Activated CD4-positive, alpha-beta memory T cell treated with anti-CD3 and anti-CD28 coated beads, Interleukin-2, amount 10 ng/mL, durations not matched to agents 7 days and 5 days (primary cell): ENCODE data around the gene OLFML1. TPM values are rescaled to one million over a fixed set of nuclear protein-coding genes. Genes with fewer than 3 reads are reported as not detected.

Experiments
- CTCF ChIA-PET: fragments of 350-600 bp; sonication (Branson Sonifier 250); formaldehyde crosslinking; loops from one replicate; lab custom pipeline; 2021; ENCODE audit warnings: antibody characterized with exemption, inconsistent platforms; lab: Charles Lee
- POLR2A ChIA-PET: fragments of 350-600 bp; sonication (Branson Sonifier 250); formaldehyde crosslinking; loops from one replicate; lab custom pipeline; 2021; ENCODE audit warnings: antibody characterized with exemption; lab: Charles Lee
- DNase-seq: peaks from one replicate; pipeline ENCODE4 v3.0.0-alpha.2; 2020
- H3K27ac Mint-ChIP-seq: one replicate; pipeline ENCODE4 v1.8.0; 2021; ENCODE audit warnings: mild to moderate bottlenecking, mixed read lengths
- H3K27me3 Mint-ChIP-seq: one replicate; pipeline ENCODE4 v1.8.0; 2021; ENCODE audit warnings: mixed read lengths
- H3K36me3 Mint-ChIP-seq: one replicate; pipeline ENCODE4 v1.8.0; 2021; ENCODE audit warnings: low read depth, mixed read lengths
- H3K4me1 Mint-ChIP-seq: one replicate; pipeline ENCODE4 v1.8.0; 2021; ENCODE audit warnings: mixed read lengths
- H3K4me3 Mint-ChIP-seq: one replicate; pipeline ENCODE4 v1.8.0; 2021; ENCODE audit warnings: mild to moderate bottlenecking, mixed read lengths
- H3K9me3 Mint-ChIP-seq: one replicate; pipeline ENCODE4 v1.8.0; 2021; ENCODE audit warnings: mixed read lengths
- total RNA-seq, 2 experiments: library from RNA; stranded (reverse); gene quantifications; one replicate each; pipeline ENCODE4 v1.2.3, GENCODE V29; 2021

OLFML1 gene
- total RNA-seq, 2 experiments from 2014 or later = not detected

DNA sequence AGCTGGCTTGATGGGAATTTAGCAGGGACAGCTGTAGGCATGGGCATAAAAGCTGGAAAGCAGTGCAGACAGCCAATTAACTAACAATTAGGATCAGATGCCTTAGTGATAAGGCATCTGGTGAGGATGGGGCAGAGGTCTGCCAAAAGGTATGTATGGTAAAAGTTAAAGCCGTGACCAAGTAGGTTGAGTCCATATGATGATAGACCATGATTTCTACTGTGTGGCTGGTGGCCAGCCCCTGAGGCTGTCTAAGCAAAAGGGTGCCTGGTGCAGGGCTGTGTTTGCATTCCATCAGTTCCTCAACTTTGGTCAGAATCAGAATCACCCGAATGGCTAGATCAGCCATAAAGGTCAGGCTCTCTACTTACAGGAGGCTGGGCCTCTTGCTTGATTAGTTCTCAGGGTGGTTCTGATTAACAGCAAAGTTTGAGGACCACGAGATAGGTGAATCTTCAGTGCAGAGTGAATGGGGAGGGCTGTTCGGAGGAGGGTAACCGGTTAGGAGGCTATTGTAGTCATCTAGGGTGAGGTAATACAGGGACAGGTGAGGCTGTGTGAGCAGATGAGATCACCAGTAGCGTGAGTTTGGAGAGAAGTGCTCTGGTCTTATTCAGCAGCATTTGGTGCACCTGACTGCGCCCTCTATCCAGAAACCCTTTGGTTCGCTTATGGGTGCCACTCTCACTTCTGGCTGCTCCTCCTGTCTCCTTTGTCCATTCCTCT lies 55.7 kb downstream of the OLFML1 start:
- ChIA-PET POLR2A (no interaction called here), CTCF (interaction anchor here (5.5 kb wide), 1 partner anchor 29 kb away, joined by 39 read pairs; the partner anchor contains the start of gene PPFIBP2)
- H3K4me3 Mint-ChIP-seq = no peak overlapping the region
- no peaks in the 10 kb centered on the region for H3K36me3 Mint-ChIP-seq
- DNase-seq = no peak
- H3K27me3 Mint-ChIP-seq = peaks cover 14% of the 10 kb centered on the region
- no peaks in the 10 kb centered on the region for H3K9me3 Mint-ChIP-seq
- no peak overlapping the region for H3K27ac Mint-ChIP-seq
- H3K4me1 Mint-ChIP-seq = peaks cover 60% of the 10 kb centered on the region

DNA sequence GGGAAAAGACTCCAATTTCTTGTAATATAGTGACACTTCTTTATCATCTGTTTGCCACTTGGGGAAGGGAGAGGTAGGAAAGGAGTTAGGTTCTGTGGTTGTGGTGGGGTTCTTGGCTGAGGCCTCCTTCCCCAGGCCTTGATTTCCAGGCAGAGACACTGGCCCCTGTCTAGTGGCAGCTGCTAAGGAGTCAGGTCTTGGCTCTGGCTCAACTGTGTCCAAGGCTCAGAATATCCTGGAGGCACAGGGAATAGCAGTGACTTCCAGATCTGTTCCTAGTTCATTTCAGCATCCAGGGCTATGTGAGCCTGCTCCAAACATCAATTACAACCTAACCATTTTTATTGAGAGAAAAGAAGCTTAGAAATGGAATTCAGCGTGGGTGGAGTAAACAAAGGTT lies 58.0 kb downstream of the OLFML1 start:
- ChIA-PET POLR2A (no interaction called here), CTCF (interaction anchor here (1.0 to 1.6 kb wide), 4 partner anchors 31 to 151 kb away, joined by 3 to 8 read pairs (median 4); no protein-coding TSS in a partner anchor)
- Mint-ChIP-seq H3K27ac (no peak overlapping the region), H3K36me3 (no peaks in the 10 kb centered on the region), H3K27me3 (peaks cover 3% of the 10 kb centered on the region), H3K9me3 (no peaks in the 10 kb centered on the region), H3K4me3 (no peak overlapping the region), H3K4me1 (peaks cover 37% of the 10 kb centered on the region)
- DNase-seq = no peak

DNA sequence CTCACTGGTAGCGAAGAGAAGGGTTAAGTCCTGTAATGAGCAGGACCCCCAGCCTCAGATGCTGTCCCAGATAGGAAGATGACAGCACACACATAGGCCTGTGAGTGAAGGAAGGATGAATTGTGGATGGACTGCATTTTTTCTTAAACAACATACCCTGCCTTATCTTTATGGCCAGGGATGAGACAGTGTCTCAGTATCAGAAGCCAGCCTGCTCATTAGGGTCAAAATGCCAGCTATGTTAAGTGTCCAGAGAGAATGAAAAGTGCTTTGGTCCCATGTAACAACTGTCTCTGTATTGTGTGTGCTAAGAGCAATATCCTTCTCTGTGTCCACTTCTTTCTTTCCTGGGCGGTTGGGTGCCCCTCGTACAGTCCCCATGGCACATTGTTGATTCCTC lies 58.7 kb downstream of the OLFML1 start:
- no peaks in the 10 kb centered on the region for H3K36me3 Mint-ChIP-seq
- ChIA-PET CTCF (interaction anchor here (1.4 kb wide), 1 partner anchor 38 kb away, joined by 3 read pairs; no protein-coding TSS in a partner anchor), POLR2A (no interaction called here)
- H3K4me3 Mint-ChIP-seq = no peak overlapping the region
- H3K27ac Mint-ChIP-seq = no peak overlapping the region
- H3K9me3 Mint-ChIP-seq = no peaks in the 10 kb centered on the region
- no peak for DNase-seq
- H3K4me1 Mint-ChIP-seq = peaks cover 32% of the 10 kb centered on the region
- H3K27me3 Mint-ChIP-seq = peaks cover 3% of the 10 kb centered on the region

DNA sequence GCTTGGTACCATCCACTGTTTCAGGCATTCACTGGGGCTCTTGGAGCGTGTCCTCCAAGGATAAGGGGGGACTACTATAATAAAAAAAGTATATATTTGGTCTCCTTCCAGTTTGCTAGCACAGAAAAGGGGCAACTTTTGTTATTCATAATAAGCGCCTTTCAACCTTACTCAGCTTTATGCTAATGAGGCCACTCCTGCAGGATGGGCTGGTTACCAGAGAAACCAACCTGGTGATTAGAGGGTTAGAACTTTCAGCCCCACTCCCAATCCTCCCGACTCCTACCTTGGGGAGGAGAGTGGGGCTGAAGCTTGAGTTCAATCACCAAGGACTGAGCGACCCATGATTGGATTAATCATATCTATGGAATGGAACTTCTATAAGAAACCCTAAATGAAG lies 60.3 kb downstream of the OLFML1 start:
- ChIA-PET CTCF (no interaction called here), POLR2A (no interaction called here)
- peaks cover 3% of the 10 kb centered on the region for H3K36me3 Mint-ChIP-seq
- H3K4me1 Mint-ChIP-seq = peaks cover 22% of the 10 kb centered on the region
- no peaks in the 10 kb centered on the region for H3K27me3 Mint-ChIP-seq
- no peak for DNase-seq
- H3K27ac Mint-ChIP-seq = no peak overlapping the region
- H3K4me3 Mint-ChIP-seq = no peak overlapping the region
- no peaks in the 10 kb centered on the region for H3K9me3 Mint-ChIP-seq

DNA sequence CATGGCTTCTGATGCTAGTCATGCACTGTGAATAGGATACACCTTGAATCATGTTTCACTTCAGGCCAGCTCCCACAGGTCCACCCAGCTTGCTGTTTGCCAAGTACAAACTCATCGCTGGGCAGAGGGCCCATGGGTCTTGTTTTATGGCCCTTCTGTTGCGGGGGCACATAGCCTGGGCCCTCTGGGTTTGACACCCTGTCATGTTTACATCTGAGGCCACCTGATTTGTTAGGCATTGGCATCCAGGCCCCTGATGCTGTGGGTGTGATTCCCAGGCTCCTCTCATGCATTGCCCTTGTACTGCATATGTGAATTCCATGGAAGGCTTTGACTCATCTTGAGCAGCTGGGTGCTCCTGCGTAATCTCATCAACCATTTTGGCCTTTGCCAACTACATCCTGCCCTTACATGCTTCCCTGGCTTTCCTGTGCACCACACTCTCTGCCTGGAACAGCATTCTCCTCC lies 61.1 kb downstream of the OLFML1 start:
- Mint-ChIP-seq H3K27ac (no peak overlapping the region), H3K4me1 (peaks cover 19% of the 10 kb centered on the region), H3K9me3 (no peaks in the 10 kb centered on the region), H3K4me3 (no peak overlapping the region), H3K27me3 (no peaks in the 10 kb centered on the region), H3K36me3 (peaks cover 3% of the 10 kb centered on the region)
- POLR2A ChIA-PET = no interaction called here
- CTCF ChIA-PET = no interaction called here
- no peak for DNase-seq

DNA sequence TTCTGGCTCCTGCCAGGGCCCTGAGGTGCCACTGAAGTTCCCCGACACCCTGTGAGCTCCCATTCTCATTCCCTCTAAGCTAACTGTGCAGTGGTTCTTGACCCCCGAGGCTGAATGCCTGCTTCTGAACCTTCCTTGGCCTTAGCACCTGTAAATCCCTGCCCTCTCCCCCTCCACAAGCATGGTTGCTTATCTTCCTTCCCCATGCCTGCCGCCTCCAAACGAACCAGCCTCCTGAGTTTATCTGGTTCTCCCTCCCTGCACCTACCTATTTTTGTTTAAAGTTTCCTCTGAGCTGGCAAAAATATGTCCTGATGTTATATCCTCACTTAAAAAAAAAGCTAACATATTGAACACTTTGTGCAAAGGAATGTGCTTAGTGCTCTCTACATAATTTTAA lies 62.4 kb downstream of the OLFML1 start:
- CTCF ChIA-PET = interaction anchor here (1.3 to 3.6 kb wide), 4 partner anchors 8 to 110 kb away, joined by 3 to 27 read pairs (median 10); partner anchors contain the start of gene PPFIBP2
- Mint-ChIP-seq H3K27me3 (no peaks in the 10 kb centered on the region), H3K4me1 (peaks cover 12% of the 10 kb centered on the region), H3K36me3 (peaks cover 3% of the 10 kb centered on the region), H3K4me3 (no peak overlapping the region), H3K27ac (no peak overlapping the region), H3K9me3 (no peaks in the 10 kb centered on the region)
- no peak for DNase-seq
- POLR2A ChIA-PET = interaction anchor here (0.8 kb wide), 1 partner anchor 9 kb away, joined by 3 read pairs; no protein-coding TSS in a partner anchor

DNA sequence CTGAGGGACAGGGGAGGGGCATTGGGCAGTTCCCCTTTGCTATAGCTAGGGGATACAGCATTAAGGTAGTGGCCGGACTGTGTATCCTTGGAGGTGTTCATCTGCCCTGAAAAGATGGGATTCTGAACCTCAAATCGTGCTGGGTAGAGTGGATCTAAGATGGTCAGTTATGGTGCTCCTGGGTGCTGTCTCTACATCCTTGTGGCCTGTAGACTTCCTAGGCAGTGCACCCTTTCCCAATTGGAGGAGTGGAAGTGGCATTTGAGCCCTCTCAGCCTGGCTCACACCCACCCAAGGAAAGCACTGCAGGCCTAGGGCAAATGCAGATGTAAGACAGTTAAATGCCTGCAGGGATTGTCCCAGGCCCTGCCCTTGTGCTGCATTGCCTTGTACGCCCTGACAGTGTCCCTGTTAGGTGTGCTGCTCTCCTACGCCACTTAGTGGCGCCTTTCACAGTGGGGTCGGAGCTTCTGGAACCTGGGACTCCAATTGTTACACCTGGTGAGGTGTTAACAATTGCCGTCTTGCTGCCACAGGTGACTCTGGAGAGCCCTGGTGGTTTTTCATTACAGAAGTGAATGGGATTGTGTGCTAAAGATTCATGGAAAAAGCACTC lies 63.5 kb downstream of the OLFML1 start:
- no peaks in the 10 kb centered on the region for H3K9me3 Mint-ChIP-seq
- ChIA-PET POLR2A (interaction anchor here (0.8 kb wide), 1 partner anchor 10 kb away, joined by 3 read pairs; no protein-coding TSS in a partner anchor), CTCF (interaction anchor here (1.3 to 3.6 kb wide), 5 partner anchors 10 to 109 kb away, joined by 3 to 27 read pairs (median 7); partner anchors contain the start of gene PPFIBP2)
- H3K27me3 Mint-ChIP-seq = no peaks in the 10 kb centered on the region
- H3K4me1 Mint-ChIP-seq = peaks cover 5% of the 10 kb centered on the region
- peak; percentile 49 for DNase-seq
- no peak overlapping the region for H3K4me3 Mint-ChIP-seq
- no peak overlapping the region for H3K27ac Mint-ChIP-seq
- peaks cover 3% of the 10 kb centered on the region for H3K36me3 Mint-ChIP-seq

DNA sequence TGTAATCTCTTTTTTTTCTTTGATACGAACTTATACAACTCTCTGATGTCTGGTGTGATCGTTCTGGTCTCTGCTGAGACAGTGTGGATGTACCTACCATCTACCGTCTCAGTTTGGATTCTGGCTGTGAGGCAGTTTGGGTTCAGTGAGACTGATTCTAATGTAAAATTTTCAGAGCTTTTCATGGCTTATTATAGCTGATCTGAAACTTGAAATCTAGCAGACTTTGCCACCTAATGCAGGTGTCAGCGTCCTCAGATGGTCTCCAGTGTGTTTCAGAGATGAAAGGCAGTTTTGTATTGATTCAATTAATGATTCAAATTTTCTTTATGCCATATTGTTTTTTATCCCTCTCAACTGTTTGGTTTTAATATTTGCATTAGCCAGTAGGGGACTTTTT lies 64.4 kb downstream of the OLFML1 start:
- ChIA-PET CTCF (interaction anchor here (1.3 to 3.6 kb wide), 4 partner anchors 21 to 116 kb away, joined by 4 to 27 read pairs (median 9); partner anchors contain the start of gene PPFIBP2), POLR2A (no interaction called here)
- Mint-ChIP-seq H3K36me3 (peaks cover 3% of the 10 kb centered on the region), H3K4me3 (no peak overlapping the region), H3K4me1 (peaks cover 4% of the 10 kb centered on the region), H3K9me3 (no peaks in the 10 kb centered on the region), H3K27ac (no peak overlapping the region), H3K27me3 (no peaks in the 10 kb centered on the region)
- DNase-seq = no peak

DNA sequence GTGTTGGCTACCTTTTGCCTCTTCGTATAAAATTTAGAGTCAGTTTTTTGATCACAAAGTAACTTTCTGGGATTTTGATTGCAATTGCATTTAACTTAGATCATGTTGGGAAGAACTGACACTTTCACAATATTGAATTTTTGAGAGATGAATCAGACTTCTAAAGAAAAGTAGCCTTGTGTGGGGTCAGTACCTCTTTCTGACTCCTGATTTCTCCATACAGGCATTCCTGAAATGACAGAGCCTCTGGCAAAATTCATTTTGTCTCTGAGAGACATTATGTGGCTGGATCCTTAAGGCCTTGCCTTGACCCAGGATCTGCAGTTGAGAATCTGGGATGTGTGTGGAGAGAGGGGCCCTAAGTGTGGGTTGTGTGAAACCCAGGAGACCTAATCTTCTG lies 66.3 kb downstream of the OLFML1 start:
- CTCF ChIA-PET = interaction anchor here (1.1 kb wide), 1 partner anchor 39 kb away, joined by 4 read pairs; no protein-coding TSS in a partner anchor
- no peak for DNase-seq

DNA sequence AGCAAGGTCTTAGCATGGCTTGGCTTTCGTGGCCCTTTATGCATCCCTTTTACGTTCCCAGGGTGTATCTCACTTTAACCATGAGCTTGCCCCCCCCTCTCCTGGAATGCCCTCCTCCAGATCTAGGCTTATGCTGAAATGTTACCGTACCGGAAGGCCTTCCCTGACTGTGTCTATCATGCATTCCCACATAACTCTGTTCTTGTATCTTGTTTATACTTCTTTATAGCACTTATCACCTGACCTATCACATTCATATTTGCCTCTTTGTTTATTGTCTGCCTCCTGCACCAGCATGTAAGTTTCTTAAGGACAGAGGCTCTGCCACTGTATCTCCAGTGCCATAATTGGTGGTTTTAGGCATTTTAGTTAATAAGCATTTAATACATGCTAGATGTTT lies 67.4 kb downstream of the OLFML1 start:
- H3K36me3 Mint-ChIP-seq = peaks cover 3% of the 10 kb centered on the region
- H3K4me3 Mint-ChIP-seq = no peak overlapping the region
- DNase-seq = no peak
- H3K27ac Mint-ChIP-seq = no peak overlapping the region
- H3K9me3 Mint-ChIP-seq = no peaks in the 10 kb centered on the region
- CTCF ChIA-PET = interaction anchor here (1.1 kb wide), 1 partner anchor 40 kb away, joined by 4 read pairs; no protein-coding TSS in a partner anchor
- peaks cover 3% of the 10 kb centered on the region for H3K4me1 Mint-ChIP-seq
- no peaks in the 10 kb centered on the region for H3K27me3 Mint-ChIP-seq
- POLR2A ChIA-PET = no interaction called here

More for the DNA sequence above, 66.3 kb downstream of the OLFML1 start:
- Mint-ChIP-seq H3K4me3 (no peak overlapping the region), H3K4me1 (peaks cover 3% of the 10 kb centered on the region), H3K36me3 (peaks cover 3% of the 10 kb centered on the region), H3K9me3 (no peaks in the 10 kb centered on the region), H3K27me3 (no peaks in the 10 kb centered on the region), H3K27ac (no peak overlapping the region)
- POLR2A ChIA-PET = no interaction called here

DNA sequence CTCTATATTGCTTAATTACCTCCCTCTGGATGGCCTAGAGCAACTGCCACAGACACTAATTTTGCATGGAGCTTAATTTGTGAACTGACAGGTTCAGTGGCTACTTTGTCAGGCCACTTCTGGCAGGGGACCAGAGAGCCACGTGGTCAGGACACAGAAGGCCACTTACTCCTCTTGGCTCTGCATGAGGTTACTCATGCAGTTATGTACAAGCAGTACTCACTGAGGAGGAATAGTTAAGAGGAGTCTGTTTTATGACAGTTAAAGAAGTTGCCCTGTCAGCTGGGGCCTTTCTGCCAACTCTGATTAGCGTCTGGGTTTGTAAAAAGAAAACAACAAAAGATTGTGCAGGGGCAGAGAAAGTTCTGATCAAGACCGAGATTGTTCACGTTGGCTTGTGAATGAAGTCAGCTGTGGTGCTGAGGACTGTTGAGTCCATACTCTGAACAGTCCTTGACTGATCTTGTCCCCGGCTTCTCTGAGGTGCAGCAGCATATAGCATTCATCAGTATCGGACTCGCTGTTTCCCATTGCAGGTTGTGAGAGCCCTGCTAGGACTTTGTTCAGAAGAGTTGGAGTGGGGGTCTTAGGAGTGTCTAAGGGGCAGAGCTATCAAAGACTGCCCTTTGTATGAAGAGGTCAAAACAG lies 69.9 kb downstream of the OLFML1 start:
- H3K36me3 Mint-ChIP-seq = no peaks in the 10 kb centered on the region
- no peak for DNase-seq
- H3K9me3 Mint-ChIP-seq = no peaks in the 10 kb centered on the region
- POLR2A ChIA-PET = no interaction called here
- no peak overlapping the region for H3K4me3 Mint-ChIP-seq
- H3K27me3 Mint-ChIP-seq = no peaks in the 10 kb centered on the region
- CTCF ChIA-PET = no interaction called here
- H3K4me1 Mint-ChIP-seq = no peaks in the 10 kb centered on the region
- H3K27ac Mint-ChIP-seq = no peak overlapping the region

DNA sequence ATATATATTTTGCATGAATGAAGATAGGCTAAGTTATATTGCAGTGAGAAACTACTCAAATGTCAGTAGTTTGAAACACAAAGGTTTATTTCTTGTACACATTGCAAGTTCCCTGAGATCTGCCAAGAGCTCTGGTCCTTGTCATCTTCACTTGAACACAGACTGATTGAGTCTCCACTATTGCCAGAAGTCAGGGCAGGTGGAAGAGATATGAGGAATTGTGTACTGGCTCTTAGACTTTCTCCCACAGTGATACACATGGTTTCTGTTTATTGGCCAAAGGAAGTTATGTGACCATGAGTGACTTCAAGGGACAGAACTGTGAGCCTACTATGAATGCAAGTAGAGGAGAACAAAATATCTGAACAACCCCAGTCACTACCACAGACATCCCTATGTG lies 72.7 kb downstream of the OLFML1 start:
- Mint-ChIP-seq H3K4me1 (no peaks in the 10 kb centered on the region), H3K27me3 (no peaks in the 10 kb centered on the region), H3K27ac (no peak overlapping the region), H3K4me3 (no peak overlapping the region), H3K9me3 (no peaks in the 10 kb centered on the region), H3K36me3 (no peaks in the 10 kb centered on the region)
- DNase-seq = no peak
- ChIA-PET POLR2A (no interaction called here), CTCF (no interaction called here)
